HepG2 (cell line): Measurements from ENCODE around the gene BRAP. TPM values are rescaled to one million over a fixed set of nuclear protein-coding genes. Genes with fewer than 3 reads are reported as not detected.
A peak's percentile ranks its signal among the peaks of the same experiment; 100 is the strongest.

Source experiments
- ATAC-seq: fragments of 200-7000 bp; cut with Tn5 transposase; 3 replicates; pipeline ENCODE4 v1.9.1; 2020; ENCODE audit warnings: mild to moderate bottlenecking, moderate library complexity
- BruUV-seq: library from RNA; stranded (reverse); fragments of 400-500 nt; replicated peaks from 2 replicates; lab custom pipeline; 2021; lab: Mats Ljungman, UMichigan
- CTCF ChIA-PET: fragments of 300-600 bp; formaldehyde crosslinking; extraction: SDS; loops from one replicate; lab custom pipeline; 2021; ENCODE audit warnings: low total read pairs, inconsistent platforms, low intra/inter-chr PET ratio; lab: Yijun Ruan, JAX
- POLR2A ChIA-PET: fragments of 350-600 bp; sonication (Branson Sonifier 250); formaldehyde crosslinking; loops from one replicate; lab custom pipeline; 2020; ENCODE audit warnings: antibody characterized with exemption, inconsistent platforms; lab: Yijun Ruan, JAX
- DNase-seq: peaks from one replicate; pipeline ENCODE4 v3.0.0-alpha.2; 2015; ENCODE audit warnings: low spot score
- FAIRE-seq: peaks from 3 replicates; lab custom pipeline; 2011; peaks lifted over from hg19 to GRCh38; lab: Jason Lieb, UNC
- H2AFZ ChIP-seq: one replicate; pipeline ENCODE4 v1.6.1; 2011; ENCODE audit warnings: low read length, inconsistent platforms
- H3K27ac ChIP-seq: fragments of 300-600 bp; 3 replicates; pipeline ENCODE4 v1.8.0; 2011; ENCODE audit warnings: mixed run types, mild to moderate bottlenecking, mixed read lengths, low read length, inconsistent platforms; ENCODE audit not compliant: insufficient read depth; ENCODE audit errors: extremely low read length
- H3K27me3 ChIP-seq, 2 experiments: fragments of 200-600 bp in 1 of 2; 2 replicates in 1 of 2; 3 replicates in 1 of 2; pipeline versions ENCODE4 v1.6.0 to v1.8.0; 2011; ENCODE audit warnings: low read length in 2 of 2, mild to moderate bottlenecking in 2 of 2, moderate library complexity in 2 of 2, inconsistent platforms in 1 of 2; ENCODE audit not compliant: insufficient read depth in 2 of 2, control insufficient read depth in 1 of 2
- H3K36me3 ChIP-seq, 2 experiments: fragments of 200-600 bp in 1 of 2; replicated peaks in 1 of 2; 2 replicates in 1 of 2; 3 replicates in 1 of 2; pipeline versions ENCODE4 v1.5.1 to v1.8.0; 2011; ENCODE audit warnings: low read length in 2 of 2, inconsistent platforms in 1 of 2; ENCODE audit not compliant: insufficient read depth in 2 of 2, control insufficient read depth in 1 of 2
- H3K4me1 ChIP-seq: 2 replicates; pipeline ENCODE4 v1.5.1; 2012; ENCODE audit warnings: low read length, inconsistent platforms; ENCODE audit not compliant: insufficient read depth
- H3K4me2 ChIP-seq: 2 replicates; pipeline ENCODE4 v1.6.0; 2011; ENCODE audit warnings: low read depth, low read length, inconsistent platforms
- H3K4me3 ChIP-seq, 3 experiments: fragments of 200-600 bp in 1 of 3; sonication (generic), shearing (Covaris generic) in 1 of 3; replicated peaks in 1 of 3; 2 replicates each; pipeline ENCODE4 v1.5.1; 2011 to 2016; ENCODE audit warnings: low read length in 3 of 3, inconsistent platforms in 2 of 3, low read depth in 2 of 3, mild to moderate bottlenecking in 2 of 3, control low read depth in 1 of 3, mixed read lengths in 1 of 3; ENCODE audit not compliant: insufficient read depth in 1 of 3
- H3K79me2 ChIP-seq: one replicate; pipeline ENCODE4 v1.6.1; 2011; ENCODE audit warnings: low read length, inconsistent platforms; ENCODE audit not compliant: insufficient read depth
- H3K9ac ChIP-seq: 2 replicates; pipeline ENCODE4 v1.6.0; 2011; ENCODE audit warnings: mild to moderate bottlenecking, low read depth, low read length, inconsistent platforms; ENCODE audit not compliant: insufficient read depth
- H3K9me3 ChIP-seq: 2 replicates; pipeline ENCODE4 v1.5.1; 2012; ENCODE audit warnings: mild to moderate bottlenecking, low read length
- H4K20me1 ChIP-seq: 2 replicates; pipeline ENCODE4 v1.6.0; 2011; ENCODE audit warnings: inconsistent platforms, mild to moderate bottlenecking, low read length, moderate library complexity; ENCODE audit not compliant: insufficient read depth
- BORCS8-MEF2B ChIP-seq: sonication (generic); formaldehyde crosslinking; IDR thresholded peaks from 2 replicates; pipeline ENCODE4 v1.8.0; 2022; ENCODE audit warnings: mild to moderate bottlenecking, missing genetic modification reagents
- EEA1 ChIP-seq: sonication (generic); formaldehyde crosslinking; IDR thresholded peaks from 2 replicates; pipeline ENCODE4 v1.5.1; 2020; ENCODE audit warnings: mild to moderate bottlenecking, missing genetic modification reagents, borderline replicate concordance
- GFI1 ChIP-seq: sonication (generic); formaldehyde crosslinking; IDR thresholded peaks from 2 replicates; pipeline ENCODE4 v1.5.0; 2020; ENCODE audit warnings: missing genetic modification reagents, mild to moderate bottlenecking, borderline replicate concordance
- ISX ChIP-seq: sonication (generic); formaldehyde crosslinking; conservative IDR thresholded peaks from 2 replicates; pipeline ENCODE4 v1.5.0; 2020; ENCODE audit warnings: missing genetic modification reagents
- KLF13 ChIP-seq: sonication (generic); formaldehyde crosslinking; IDR thresholded peaks from 2 replicates; pipeline ENCODE4 v1.4.0; 2020; ENCODE audit warnings: mild to moderate bottlenecking, missing genetic modification reagents
- POLR2A ChIP-seq, 2 experiments: IDR thresholded peaks; 2 replicates each; pipeline ENCODE4 v1.6.1; 2011; ENCODE audit warnings: low read depth in 2 of 2, low read length in 2 of 2, mild to moderate bottlenecking in 1 of 2, moderate library complexity in 1 of 2; ENCODE audit not compliant: insufficient read depth in 1 of 2
- RFX1 ChIP-seq: fragments of 450-650 bp; IDR thresholded peaks from 2 replicates; pipeline ENCODE4 v1.6.1; 2017
- ZNF121 ChIP-seq: sonication (generic); formaldehyde crosslinking; IDR thresholded peaks from 2 replicates; pipeline ENCODE4 v1.5.0; 2020; ENCODE audit warnings: mild to moderate bottlenecking, missing genetic modification reagents
- ZNF225 ChIP-seq: sonication (generic); formaldehyde crosslinking; IDR thresholded peaks from 2 replicates; pipeline ENCODE4 v1.4.0; 2020; ENCODE audit warnings: mild to moderate bottlenecking, missing genetic modification reagents
- ZNF230 ChIP-seq: sonication (generic); formaldehyde crosslinking; IDR thresholded peaks from 2 replicates; pipeline ENCODE4 v1.4.0; 2020; ENCODE audit warnings: mild to moderate bottlenecking, missing genetic modification reagents
- ZNF292 ChIP-seq: sonication (generic); formaldehyde crosslinking; IDR thresholded peaks from 2 replicates; pipeline ENCODE4 v1.8.1; 2022; ENCODE audit warnings: mild to moderate bottlenecking, low read depth, missing genetic modification reagents, borderline replicate concordance
- ZNF337 ChIP-seq: sonication (generic); formaldehyde crosslinking; IDR thresholded peaks from 2 replicates; pipeline ENCODE4 v1.5.1; 2020; ENCODE audit warnings: missing genetic modification reagents, low read depth, mild to moderate bottlenecking, borderline replicate concordance
- WGBS: methylation state at CpG from one replicate; pipeline ENCODE4 v1.1.6; 2017; ENCODE audit warnings: low lambda C conversion rate; 5-methylcytosine and 5-hydroxymethylcytosine counted together
- in situ Hi-C: cut with HindIII; loops from 2 replicates; pipeline ENCODE4 v1.10.0; 2017; ENCODE audit warnings: low pct_unique_long_range_greater_than_20kb; ENCODE audit not compliant: extremely low pct_ligation_motif_present
- intact Hi-C: fragments of 100-400 bp; cut with micrococcal nuclease; formaldehyde crosslinking; loops from one replicate; pipeline ENCODE4 v1.10.0; 2022; ENCODE audit not compliant: unreplicated experiment
- polyA plus RNA-seq, 8 experiments: library from polyadenylated mRNA; depleted of rRNA in 3 of 8; stranded (reverse) in 7 of 8; unstranded in 1 of 8; fragments of >200 nt; fragmentation: Illumina TruSeq in 4 of 8; extraction: Trizol in 4 of 8; gene quantifications; 2 replicates each; pipeline versions ENCODE4 v1.2.1 to v1.2.3, GENCODE V29; 2011 to 2016; ENCODE audit warnings: low read depth in 4 of 8, missing spikeins in 1 of 8, mixed read lengths in 1 of 8; ENCODE audit not compliant: insufficient read depth in 1 of 8
- total RNA-seq, 5 experiments: library from RNA; depleted of rRNA; stranded (reverse); fragments of >200 nt; fragmentation: Illumina TruSeq; extraction: Trizol; gene quantifications; 2 replicates each; pipeline ENCODE4 v1.2.3, GENCODE V29; 2016; ENCODE audit warnings: low read depth in 1 of 5
- TF ChIP-seq, protein P1 (sequence below): sonication (generic); formaldehyde crosslinking; IDR thresholded peaks from 2 replicates; pipeline ENCODE4 v1.4.0; 2020; ENCODE audit warnings: low read depth, mild to moderate bottlenecking, missing genetic modification reagents
- TF ChIP-seq, protein P2 (sequence below): sonication (generic); formaldehyde crosslinking; IDR thresholded peaks from 2 replicates; pipeline ENCODE4 v1.5.1; 2020; ENCODE audit warnings: mild to moderate bottlenecking, missing genetic modification reagents, borderline replicate concordance
- TF ChIP-seq, protein P3 (sequence below): sonication (generic); formaldehyde crosslinking; IDR thresholded peaks from 2 replicates; pipeline ENCODE4 v1.8.1; 2023; ENCODE audit warnings: mild to moderate bottlenecking, missing genetic modification reagents, borderline replicate concordance

The BRAP gene
- total and polyA plus RNA-seq, 2 of the 13 experiments (the other 11 are each of a cell fraction or from before 2014, with no cell fraction given) = 8.1 to 15.4 TPM

- ChIA-PET POLR2A (no interaction called here), CTCF (no interaction called here)
- FAIRE-seq (no peak), ATAC-seq (no peak), DNase-seq (no peak)
- intact Hi-C loops (no loop called here), in situ Hi-C loops (no loop called here)
- Histone ChIP-seq H2AFZ (no peak overlapping the region), H3K27me3 (no peaks in the 10 kb centered on the region), H3K9me3 (no peaks in the 10 kb centered on the region), H4K20me1 (no peaks in the 10 kb centered on the region), H3K4me1 (no peaks in the 10 kb centered on the region), H3K79me2 (no peaks in the 10 kb centered on the region), H3K27ac (no peak overlapping the region), H3K4me3 (no peak overlapping the region), H3K4me2 (no peak overlapping the region), H3K36me3 (peaks cover 12 to 49% of the 10 kb centered on the region in 2 experiments), H3K9ac (no peak overlapping the region)
- no TSS peak for BruUV-seq
- WGBS = 98% methylated on average over 2 of the region's 2 CpGs
- TF ChIP-seq ZNF337 (CRISPR knock-in tag) (no peak), ZNF121 (CRISPR knock-in tag) (peak; percentile 74)
These were observed 14.2 kb upstream of the BRAP start for GRCh38 chr12:111699962-111700361.

DNA sequence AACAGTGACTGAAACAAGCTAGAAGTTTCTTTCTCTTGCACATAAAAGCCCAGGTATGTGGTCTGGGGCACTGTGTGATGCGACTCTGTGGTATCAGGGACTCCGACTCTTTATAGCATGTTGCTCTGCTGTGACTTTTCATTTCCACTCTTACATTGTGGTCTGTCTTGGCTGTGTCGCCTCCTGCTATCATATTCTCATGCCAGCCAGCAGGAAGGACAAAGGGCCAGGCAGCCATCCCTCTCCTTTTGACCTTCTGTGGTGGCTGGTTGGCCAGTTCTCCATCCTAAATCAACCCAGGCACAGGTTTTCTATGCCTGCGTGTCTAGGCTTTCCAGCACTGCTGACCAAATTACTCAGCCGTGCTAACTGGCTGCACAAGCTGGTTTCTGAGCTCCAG lies 8.1 kb upstream of the BRAP start:
- Histone ChIP-seq H3K4me3 (no peak overlapping the region), H3K9me3 (no peaks in the 10 kb centered on the region), H3K27me3 (no peaks in the 10 kb centered on the region), H3K4me1 (no peaks in the 10 kb centered on the region), H4K20me1 (no peaks in the 10 kb centered on the region), H3K9ac (no peak overlapping the region), H3K27ac (no peak overlapping the region), H3K4me2 (no peak overlapping the region), H3K79me2 (no peaks in the 10 kb centered on the region), H2AFZ (no peak overlapping the region), H3K36me3 (peaks cover 9 to 31% of the 10 kb centered on the region in 2 experiments)
- no peak for DNase-seq
- no peak for ATAC-seq
- TF ChIP-seq ZNF292 (no peak), ZNF225 (no peak), GFI1 (CRISPR knock-in tag) (no peak), POLR2A (IDR thresholded peaks at IDR 0.05; ENCODE audit: insufficient read depth in 1 of 2, low read depth in 2 of 2, low read length in 2 of 2) (no peak), ZNF230 (CRISPR knock-in tag) (no peak), KLF13 (CRISPR knock-in tag) (no peak), RFX1 (no peak), BORCS8-MEF2B (CRISPR knock-in tag) (no peak), ISX (CRISPR knock-in tag) (no peak), EEA1 (no peak)
- TF ChIP-seq, protein P1, sequence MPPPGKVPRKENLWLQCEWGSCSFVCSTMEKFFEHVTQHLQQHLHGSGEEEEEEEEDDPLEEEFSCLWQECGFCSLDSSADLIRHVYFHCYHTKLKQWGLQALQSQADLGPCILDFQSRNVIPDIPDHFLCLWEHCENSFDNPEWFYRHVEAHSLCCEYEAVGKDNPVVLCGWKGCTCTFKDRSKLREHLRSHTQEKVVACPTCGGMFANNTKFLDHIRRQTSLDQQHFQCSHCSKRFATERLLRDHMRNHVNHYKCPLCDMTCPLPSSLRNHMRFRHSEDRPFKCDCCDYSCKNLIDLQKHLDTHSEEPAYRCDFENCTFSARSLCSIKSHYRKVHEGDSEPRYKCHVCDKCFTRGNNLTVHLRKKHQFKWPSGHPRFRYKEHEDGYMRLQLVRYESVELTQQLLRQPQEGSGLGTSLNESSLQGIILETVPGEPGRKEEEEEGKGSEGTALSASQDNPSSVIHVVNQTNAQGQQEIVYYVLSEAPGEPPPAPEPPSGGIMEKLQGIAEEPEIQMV (CRISPR knock-in tag) = no peak
- TF ChIP-seq, protein P2, sequence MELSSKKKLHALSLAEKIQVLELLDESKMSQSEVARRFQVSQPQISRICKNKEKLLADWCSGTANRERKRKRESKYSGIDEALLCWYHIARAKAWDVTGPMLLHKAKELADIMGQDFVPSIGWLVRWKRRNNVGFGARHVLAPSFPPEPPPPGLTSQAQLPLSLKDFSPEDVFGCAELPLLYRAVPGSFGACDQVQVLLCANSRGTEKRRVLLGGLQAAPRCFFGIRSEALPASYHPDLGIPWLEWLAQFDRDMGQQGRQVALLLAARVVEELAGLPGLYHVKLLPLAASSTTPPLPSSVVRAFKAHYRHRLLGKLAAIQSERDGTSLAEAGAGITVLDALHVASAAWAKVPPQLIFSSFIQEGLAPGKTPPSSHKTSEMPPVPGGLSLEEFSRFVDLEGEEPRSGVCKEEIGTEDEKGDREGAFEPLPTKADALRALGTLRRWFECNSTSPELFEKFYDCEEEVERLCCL (CRISPR knock-in tag) = no peak
- TF ChIP-seq, protein P3, sequence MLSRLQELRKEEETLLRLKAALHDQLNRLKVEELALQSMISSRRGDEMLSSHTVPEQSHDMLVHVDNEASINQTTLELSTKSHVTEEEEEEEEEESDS (CRISPR knock-in tag) = no peak
- FAIRE-seq = no peak
- in situ Hi-C loops (no loop called here), intact Hi-C loops (no loop called here)
- 95% methylated on average over 5 of the region's 5 CpGs for WGBS
- POLR2A ChIA-PET = interaction anchor here (2.9 kb wide), 1 partner anchor 8 kb away, joined by 7 read pairs; the partner anchor contains the start of genes ACAD10 and BRAP
- no TSS peak for BruUV-seq
- CTCF ChIA-PET = no interaction called here
